ENCODE measurements around the gene OSBPL7. TPM values are rescaled to one million over a fixed set of nuclear protein-coding genes. Genes with fewer than 3 reads are reported as not detected.

OSBPL7 gene
- total and polyA plus RNA-seq, 2 of the 13 experiments (the other 11 are each of a cell fraction or from before 2014, with no cell fraction given): 4.7 to 6.6 TPM

GRCh38 chr17:47831003-47831933 lies 9.7 kb upstream of the OSBPL7 start, which contains the start of the genes LRRC46 and MRPL10 (continued):
- TF ChIP-seq ATF5 (CRISPR knock-in tag; IDR thresholded peaks at IDR 0.05; ENCODE audit: low read depth): no peak
- TF ChIP-seq GPBP1L1 (CRISPR knock-in tag; IDR thresholded peaks at IDR 0.05): no peak
- no peak for TF ChIP-seq RAD51 (IDR thresholded peaks at IDR 0.05; ENCODE audit: borderline replicate concordance)
- TF ChIP-seq NFKB2 (CRISPR knock-in tag; IDR thresholded peaks at IDR 0.05; ENCODE audit: borderline replicate concordance): peak; percentile 89; the same call in 1 of the 2 replicates
- no peak for TF ChIP-seq ZNF740 (CRISPR knock-in tag; IDR thresholded peaks at IDR 0.05)
- peak; percentile 57; the same call in 1 of the 2 replicates for TF ChIP-seq RELA (CRISPR knock-in tag; IDR thresholded peaks at IDR 0.05)
- TF ChIP-seq HOXA5 (CRISPR knock-in tag; IDR thresholded peaks at IDR 0.05): peak; percentile 65; the same call in 1 of the 2 replicates
- TF ChIP-seq ZNF557 (CRISPR knock-in tag; IDR thresholded peaks at IDR 0.05): no peak
- no peak for TF ChIP-seq ZNF672 (CRISPR knock-in tag; IDR thresholded peaks at IDR 0.05)
- TF ChIP-seq ZBED4 (CRISPR knock-in tag; IDR thresholded peaks at IDR 0.05; ENCODE audit: borderline replicate concordance): no peak
- TF ChIP-seq DDIT3 (CRISPR knock-in tag; IDR thresholded peaks at IDR 0.05): no peak
- no peak for TF ChIP-seq ZNF781 (CRISPR knock-in tag; IDR thresholded peaks at IDR 0.05; ENCODE audit: borderline replicate concordance, not compliant biosample characterization)
- no peak for TF ChIP-seq MED8 (CRISPR knock-in tag; IDR thresholded peaks at IDR 0.05; ENCODE audit: insufficient replicate concordance)
- TF ChIP-seq ZNF776 (CRISPR knock-in tag; IDR thresholded peaks at IDR 0.05): peak; percentile 65; the same call in 1 of the 2 replicates
- TF ChIP-seq ZNF720 (CRISPR knock-in tag; IDR thresholded peaks at IDR 0.05): no peak
- no peak for TF ChIP-seq MAFF (IDR thresholded peaks at IDR 0.05; ENCODE audit: low read depth, low read length)
- no peak for TF ChIP-seq GTF3A (CRISPR knock-in tag; conservative IDR thresholded peaks at IDR 0.05)
- no peak for TF ChIP-seq NCOA5 (CRISPR knock-in tag; IDR thresholded peaks at IDR 0.05)
- 0 out of 2 replicates have a peak, but pooled peaks have one; percentile 32 for TF ChIP-seq DZIP1 (CRISPR knock-in tag; IDR thresholded peaks at IDR 0.05)
- TF ChIP-seq ZNF138 (CRISPR knock-in tag; IDR thresholded peaks at IDR 0.05; ENCODE audit: low read depth): no peak

Measured in HepG2 (cell line).